Nephron progenitor cell (in vitro differentiated cells): ENCODE results near the gene LTBP2.
A peak's percentile ranks its signal among the peaks of the same experiment; 100 is the strongest.

Experiments used
- DNase-seq: peaks from one replicate; pipeline ENCODE4 v3.0.0; 2021
- H3K27ac Mint-ChIP-seq: 2 replicates; pipeline ENCODE4 v1.8.0; 2021; ENCODE audit warnings: mild to moderate bottlenecking, moderate library complexity, mixed read lengths
- H3K27me3 Mint-ChIP-seq: 2 replicates; pipeline ENCODE4 v1.8.0; 2021; ENCODE audit warnings: mild to moderate bottlenecking, low read depth, mixed read lengths; ENCODE audit not compliant: poor library complexity
- H3K36me3 Mint-ChIP-seq: 2 replicates; pipeline ENCODE4 v1.8.0; 2021; ENCODE audit warnings: low read depth, mixed read lengths
- H3K4me1 Mint-ChIP-seq: 2 replicates; pipeline ENCODE4 v1.8.0; 2021; ENCODE audit warnings: mixed read lengths
- H3K4me3 Mint-ChIP-seq: 2 replicates; pipeline ENCODE4 v1.8.0; 2021; ENCODE audit warnings: mild to moderate bottlenecking, moderate library complexity, mixed read lengths
- H3K9me3 Mint-ChIP-seq: 2 replicates; pipeline ENCODE4 v1.8.0; 2021; ENCODE audit warnings: mild to moderate bottlenecking, moderate library complexity, mixed read lengths
- TF ChIP-seq, protein P1 (sequence below): fragments of 200-600 bp; sonication (generic); IDR thresholded peaks from 2 replicates; pipeline ENCODE4 v1.5.0; 2021; ENCODE audit warnings: antibody characterized with exemption

Gene LTBP2

DNA sequence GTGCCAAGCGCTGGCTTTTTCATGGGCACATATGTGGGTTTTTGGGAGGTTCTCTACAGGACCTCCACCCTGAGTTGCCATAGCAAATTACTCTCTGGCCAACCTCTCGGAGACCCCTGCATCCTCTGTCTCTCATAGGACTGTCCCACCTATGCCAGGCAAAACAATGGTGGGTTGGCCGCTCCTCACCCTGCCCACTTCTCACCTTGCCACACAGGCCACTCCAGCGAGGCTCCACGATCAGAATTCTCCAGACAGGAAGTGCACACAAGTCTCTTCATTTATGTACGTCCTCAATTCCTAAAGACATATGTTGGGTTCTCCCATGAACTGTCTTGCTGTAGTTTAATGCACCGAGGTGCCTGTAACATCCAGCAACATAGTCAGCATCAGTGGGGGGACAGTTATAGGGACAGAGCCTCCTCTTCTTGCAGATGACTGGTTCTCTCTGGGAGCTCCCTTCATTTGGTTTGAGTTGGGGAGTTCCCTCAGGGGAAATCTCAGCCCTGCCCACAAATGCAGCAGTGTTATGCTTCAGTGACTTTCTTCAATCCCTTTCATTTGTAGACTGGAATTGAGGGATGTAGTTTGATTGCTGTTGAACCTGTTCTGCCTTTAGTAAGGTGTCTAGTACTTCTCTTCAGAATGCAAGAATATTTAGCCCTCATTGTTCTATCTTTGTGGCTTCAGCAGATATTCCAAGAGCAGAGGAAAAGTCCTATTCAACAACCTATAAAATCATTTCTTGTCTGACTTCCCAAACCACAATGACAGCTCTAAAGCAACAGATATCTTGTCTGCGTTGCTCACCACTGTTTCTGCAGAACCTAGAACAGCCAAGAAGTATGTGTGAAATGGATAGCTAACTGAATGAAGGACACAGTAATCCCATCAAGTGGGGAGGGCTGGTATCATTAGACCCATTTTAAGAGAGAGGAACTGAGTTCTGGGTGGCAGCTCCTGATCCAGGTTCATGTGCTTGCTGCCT lies 2.8 kb upstream of the LTBP2 start:
- DNase-seq = no peak
- Mint-ChIP-seq H3K4me1 (peaks cover 47% of the 10 kb centered on the region), H3K4me3 (no peak overlapping the region), H3K9me3 (no peaks in the 10 kb centered on the region), H3K36me3 (no peaks in the 10 kb centered on the region), H3K27ac (no peak overlapping the region), H3K27me3 (peaks cover 63% of the 10 kb centered on the region)
- TF ChIP-seq, protein P1, sequence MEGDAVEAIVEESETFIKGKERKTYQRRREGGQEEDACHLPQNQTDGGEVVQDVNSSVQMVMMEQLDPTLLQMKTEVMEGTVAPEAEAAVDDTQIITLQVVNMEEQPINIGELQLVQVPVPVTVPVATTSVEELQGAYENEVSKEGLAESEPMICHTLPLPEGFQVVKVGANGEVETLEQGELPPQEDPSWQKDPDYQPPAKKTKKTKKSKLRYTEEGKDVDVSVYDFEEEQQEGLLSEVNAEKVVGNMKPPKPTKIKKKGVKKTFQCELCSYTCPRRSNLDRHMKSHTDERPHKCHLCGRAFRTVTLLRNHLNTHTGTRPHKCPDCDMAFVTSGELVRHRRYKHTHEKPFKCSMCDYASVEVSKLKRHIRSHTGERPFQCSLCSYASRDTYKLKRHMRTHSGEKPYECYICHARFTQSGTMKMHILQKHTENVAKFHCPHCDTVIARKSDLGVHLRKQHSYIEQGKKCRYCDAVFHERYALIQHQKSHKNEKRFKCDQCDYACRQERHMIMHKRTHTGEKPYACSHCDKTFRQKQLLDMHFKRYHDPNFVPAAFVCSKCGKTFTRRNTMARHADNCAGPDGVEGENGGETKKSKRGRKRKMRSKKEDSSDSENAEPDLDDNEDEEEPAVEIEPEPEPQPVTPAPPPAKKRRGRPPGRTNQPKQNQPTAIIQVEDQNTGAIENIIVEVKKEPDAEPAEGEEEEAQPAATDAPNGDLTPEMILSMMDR = no peak

DNA sequence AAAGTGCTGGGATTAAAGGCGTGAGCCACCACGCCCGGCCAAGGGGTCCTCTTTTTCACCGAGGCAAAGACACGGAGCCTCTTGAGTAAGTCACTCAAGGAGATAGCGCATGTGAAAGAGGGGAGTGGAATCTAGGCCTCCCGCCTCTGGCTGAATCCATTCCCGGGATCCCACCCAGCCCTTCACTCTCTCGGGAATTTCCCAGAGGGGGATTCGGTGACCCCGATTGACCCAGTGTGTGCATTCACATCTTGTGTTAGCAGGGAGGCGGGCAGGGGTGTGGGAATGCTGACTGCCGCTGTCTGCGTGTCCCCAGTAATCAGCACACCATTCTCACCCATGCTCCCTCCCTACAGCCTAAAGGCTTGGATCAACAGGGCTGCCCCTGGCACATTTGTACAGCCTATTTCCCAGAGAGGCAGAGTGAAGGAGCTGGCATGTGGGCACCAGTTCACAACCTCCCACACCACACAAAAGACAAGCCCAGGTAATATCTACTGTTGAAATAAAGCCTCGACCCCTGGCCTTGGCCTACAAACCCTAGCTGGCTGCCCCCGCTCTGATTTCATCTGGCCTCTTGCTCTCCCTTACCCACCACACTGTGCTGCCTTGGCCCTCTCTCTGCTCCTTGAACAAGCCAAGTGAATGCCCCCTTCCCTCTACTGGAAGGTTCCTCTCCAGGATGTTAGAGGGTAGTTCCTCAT lies 1.3 kb upstream of the LTBP2 start:
- Mint-ChIP-seq H3K27me3 (peaks cover 78% of the 10 kb centered on the region), H3K9me3 (no peaks in the 10 kb centered on the region), H3K27ac (no peak overlapping the region), H3K4me3 (peak overlapping the region; percentile 68), H3K4me1 (peaks cover 39% of the 10 kb centered on the region), H3K36me3 (no peaks in the 10 kb centered on the region)
- TF ChIP-seq, protein P1 = no peak
- peak; percentile 30 for DNase-seq

DNA sequence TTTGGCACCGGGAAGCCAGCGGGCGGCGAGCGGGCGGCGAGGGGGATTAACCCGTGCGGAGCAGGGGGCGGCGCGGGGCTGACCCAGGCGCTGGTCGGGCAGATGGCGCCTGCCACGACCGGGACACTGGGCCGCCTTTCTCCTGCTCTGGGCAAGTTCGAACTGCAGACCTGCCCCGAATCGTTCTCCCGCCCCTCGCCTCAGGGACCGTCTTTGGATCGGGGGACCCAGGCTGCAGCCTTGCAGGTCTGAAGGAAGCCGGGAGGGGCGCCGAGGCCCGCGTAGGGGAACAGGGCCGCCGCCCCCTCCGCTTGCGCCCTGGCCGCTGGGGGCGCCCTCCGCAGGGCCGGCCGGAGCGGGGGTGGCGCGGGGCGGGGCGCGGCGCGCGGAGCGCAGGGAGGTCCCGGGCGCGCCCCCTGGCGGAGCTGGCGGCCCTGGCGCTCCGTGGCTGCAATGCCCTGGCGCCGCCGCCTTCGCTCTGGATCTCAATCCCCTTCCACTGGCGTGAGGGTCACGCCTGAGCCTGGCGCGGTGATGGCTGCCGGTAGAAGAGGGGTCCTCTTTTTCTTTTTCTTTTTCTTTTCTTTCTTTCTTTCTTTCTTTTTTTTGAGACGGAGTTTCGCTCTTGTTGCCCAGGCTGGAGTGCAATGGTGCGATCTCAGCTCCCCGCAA lies 449 bp upstream of the LTBP2 start:
- H3K27me3 Mint-ChIP-seq = peaks cover 82% of the 10 kb centered on the region
- H3K27ac Mint-ChIP-seq = no peak overlapping the region
- peaks cover 39% of the 10 kb centered on the region for H3K4me1 Mint-ChIP-seq
- no peaks in the 10 kb centered on the region for H3K36me3 Mint-ChIP-seq
- DNase-seq = peak; percentile 89
- no peaks in the 10 kb centered on the region for H3K9me3 Mint-ChIP-seq
- peak overlapping the region; percentile 78 for H3K4me3 Mint-ChIP-seq
- TF ChIP-seq, protein P1 = peak; percentile 40

GRCh38 chr14:74610866-74611649 lies 979 bp downstream of the LTBP2 start:
- Mint-ChIP-seq H3K27me3 (peaks cover 89% of the 10 kb centered on the region), H3K36me3 (no peaks in the 10 kb centered on the region), H3K4me3 (peak overlapping the region; percentile 60), H3K4me1 (peaks cover 31% of the 10 kb centered on the region), H3K27ac (no peak overlapping the region), H3K9me3 (no peaks in the 10 kb centered on the region)
- TF ChIP-seq, protein P1 = no peak
- no peak for DNase-seq

- Mint-ChIP-seq H3K4me3 (peak overlapping the region; percentile 60), H3K4me1 (peaks cover 24% of the 10 kb centered on the region)
These were observed 1.7 kb downstream of the LTBP2 start for GRCh38 chr14:74610199-74610865.

More at GRCh38 chr14:74610199-74610865, 1.7 kb downstream of the LTBP2 start:
- Mint-ChIP-seq H3K9me3 (no peaks in the 10 kb centered on the region), H3K27ac (no peak overlapping the region), H3K36me3 (no peaks in the 10 kb centered on the region), H3K27me3 (peaks cover 84% of the 10 kb centered on the region)
- DNase-seq = no peak
- TF ChIP-seq, protein P1 = no peak
